ENCODE data around the gene DPH1.

The DPH1 gene

DNA sequence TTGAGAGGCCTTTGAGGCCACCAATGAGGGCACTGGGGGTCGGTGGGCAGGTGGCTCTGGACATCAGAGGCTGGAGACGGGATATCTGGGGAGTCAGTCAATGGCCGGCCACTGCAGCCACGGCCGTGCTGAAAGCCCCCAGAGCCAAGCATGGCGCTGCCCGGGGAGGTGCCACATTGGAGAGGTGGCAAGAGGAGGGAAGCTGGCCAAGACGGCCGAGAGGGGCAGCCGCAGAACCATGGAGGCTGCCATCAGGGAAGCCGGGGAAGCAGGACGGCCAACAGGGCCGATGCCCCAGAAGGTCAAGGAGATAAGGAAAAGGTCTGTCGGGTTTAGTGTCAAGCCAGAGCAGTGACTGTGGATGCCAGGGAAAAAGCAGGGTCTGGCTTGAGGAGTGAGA is 14.6 kb upstream of the DPH1 start:
- TF ChIP-seq CTCF (IDR thresholded peaks at IDR 0.05; ENCODE audit: control insufficient read depth, insufficient read depth, low read depth, low read length, missing control alignments): no peak
- no peak for DNase-seq (ENCODE audit: low read depth)
- no peak overlapping the region for H3K4me3 ChIP-seq (ENCODE audit: control insufficient read depth, low read depth, low read length)

DNA sequence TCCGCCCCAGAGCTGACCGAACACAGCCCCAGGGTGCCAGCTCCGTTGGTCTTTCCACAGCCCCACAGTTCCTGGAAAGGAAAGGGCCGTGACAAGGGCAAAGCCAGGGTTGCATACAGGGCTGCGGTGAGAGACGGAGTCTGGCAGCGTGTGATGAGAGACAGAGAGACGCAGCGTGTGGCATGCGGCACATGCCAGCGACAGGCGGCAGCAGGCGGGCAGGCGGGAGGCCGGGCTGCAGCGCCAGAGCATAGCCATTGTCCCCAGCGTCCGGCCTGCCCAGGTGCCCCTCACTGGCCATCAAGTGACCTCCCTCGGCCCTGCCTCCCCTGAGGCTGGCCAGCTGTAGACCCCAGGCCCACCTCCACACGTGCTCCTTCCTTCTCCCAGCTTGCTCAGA is 13.5 kb upstream of the DPH1 start:
- no peak for TF ChIP-seq CTCF (IDR thresholded peaks at IDR 0.05; ENCODE audit: control insufficient read depth, insufficient read depth, low read depth, low read length, missing control alignments)
- H3K4me3 ChIP-seq (ENCODE audit: control insufficient read depth, low read depth, low read length): no peak overlapping the region
- no peak for DNase-seq (ENCODE audit: low read depth)

- no peak for TF ChIP-seq CTCF (IDR thresholded peaks at IDR 0.05; ENCODE audit: control insufficient read depth, insufficient read depth, low read depth, low read length, missing control alignments)
- no peak for DNase-seq (ENCODE audit: low read depth)
- no peak overlapping the region for H3K4me3 ChIP-seq (ENCODE audit: control insufficient read depth, low read depth, low read length)
Observed at GRCh38 chr17:2017274-2017941, 12.5 kb upstream of the DPH1 start.

DNA sequence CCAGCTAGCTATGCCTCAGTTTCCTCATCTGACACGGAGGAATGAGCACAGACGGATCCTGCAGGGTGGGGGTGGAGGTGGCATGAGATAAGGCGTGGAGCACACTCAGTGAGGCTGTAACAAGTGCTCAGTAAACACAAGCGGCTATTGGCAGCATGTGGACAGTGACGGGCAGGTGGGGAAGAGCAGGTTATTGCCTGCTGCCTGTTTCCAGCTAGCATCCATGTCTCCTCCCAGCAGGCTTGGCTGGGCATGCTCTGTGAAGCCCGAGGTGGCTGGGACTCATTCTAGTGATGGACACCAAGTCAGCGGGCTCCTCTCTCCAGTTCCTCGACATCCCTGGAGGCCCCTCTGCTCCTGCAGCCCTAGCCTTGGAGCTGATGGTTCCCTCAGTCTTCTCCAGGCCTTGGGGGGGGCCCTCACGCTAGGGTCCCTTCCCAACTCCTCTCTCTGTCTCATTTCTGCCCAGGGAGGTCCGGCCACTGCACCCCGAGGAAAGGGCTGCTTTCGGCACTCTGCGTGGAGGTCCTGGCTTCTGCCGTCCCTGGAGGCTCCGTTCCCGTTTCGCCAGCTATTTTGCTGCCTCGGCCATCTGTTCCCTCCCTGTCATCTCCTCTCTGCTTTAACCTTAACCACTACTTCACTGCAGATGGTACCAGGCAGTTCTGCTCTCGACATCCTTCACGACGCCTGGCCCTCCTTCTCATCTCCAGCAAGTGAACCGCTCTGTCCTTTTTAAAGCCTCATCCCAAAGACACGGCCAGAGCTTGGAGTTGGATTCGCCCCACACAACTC is 11.0 kb upstream of the DPH1 start:
- H3K4me3 ChIP-seq (ENCODE audit: control insufficient read depth, low read depth, low read length): no peak overlapping the region
- DNase-seq (ENCODE audit: low read depth): no peak
- TF ChIP-seq CTCF (IDR thresholded peaks at IDR 0.05; ENCODE audit: control insufficient read depth, insufficient read depth, low read depth, low read length, missing control alignments): no peak

GRCh38 chr17:2019723-2020122 is 10.2 kb upstream of the DPH1 start:
- H3K4me3 ChIP-seq (ENCODE audit: control insufficient read depth, low read depth, low read length): no peak overlapping the region
- no peak for TF ChIP-seq CTCF (IDR thresholded peaks at IDR 0.05; ENCODE audit: control insufficient read depth, insufficient read depth, low read depth, low read length, missing control alignments)
- DNase-seq (ENCODE audit: low read depth): no peak

GRCh38 chr17:2020721-2021120 is 9.2 kb upstream of the DPH1 start:
- DNase-seq (ENCODE audit: low read depth): no peak
- H3K4me3 ChIP-seq (ENCODE audit: control insufficient read depth, low read depth, low read length): no peak overlapping the region
- no peak for TF ChIP-seq CTCF (IDR thresholded peaks at IDR 0.05; ENCODE audit: control insufficient read depth, insufficient read depth, low read depth, low read length, missing control alignments)

Data from AG09309 (cell line).